ENCODE measurements around the gene STPG3. TPM values are rescaled to one million over a fixed set of nuclear protein-coding genes. Genes with fewer than 3 reads are reported as not detected.

The STPG3 gene
- total and polyA plus RNA-seq, 10 donors: not detected

- no peaks in the 10 kb centered on the region for H3K9me3 ChIP-seq
- TF ChIP-seq POLR2AphosphoS5 (IDR thresholded peaks at IDR 0.05) (peak in 1 of 3 donors; percentile 12), POLR2A (IDR thresholded peaks at IDR 0.05) (no peak)
- TF ChIP-seq, protein P1, sequence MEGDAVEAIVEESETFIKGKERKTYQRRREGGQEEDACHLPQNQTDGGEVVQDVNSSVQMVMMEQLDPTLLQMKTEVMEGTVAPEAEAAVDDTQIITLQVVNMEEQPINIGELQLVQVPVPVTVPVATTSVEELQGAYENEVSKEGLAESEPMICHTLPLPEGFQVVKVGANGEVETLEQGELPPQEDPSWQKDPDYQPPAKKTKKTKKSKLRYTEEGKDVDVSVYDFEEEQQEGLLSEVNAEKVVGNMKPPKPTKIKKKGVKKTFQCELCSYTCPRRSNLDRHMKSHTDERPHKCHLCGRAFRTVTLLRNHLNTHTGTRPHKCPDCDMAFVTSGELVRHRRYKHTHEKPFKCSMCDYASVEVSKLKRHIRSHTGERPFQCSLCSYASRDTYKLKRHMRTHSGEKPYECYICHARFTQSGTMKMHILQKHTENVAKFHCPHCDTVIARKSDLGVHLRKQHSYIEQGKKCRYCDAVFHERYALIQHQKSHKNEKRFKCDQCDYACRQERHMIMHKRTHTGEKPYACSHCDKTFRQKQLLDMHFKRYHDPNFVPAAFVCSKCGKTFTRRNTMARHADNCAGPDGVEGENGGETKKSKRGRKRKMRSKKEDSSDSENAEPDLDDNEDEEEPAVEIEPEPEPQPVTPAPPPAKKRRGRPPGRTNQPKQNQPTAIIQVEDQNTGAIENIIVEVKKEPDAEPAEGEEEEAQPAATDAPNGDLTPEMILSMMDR (IDR thresholded peaks at IDR 0.05 in 8 of 11, conservative IDR thresholded peaks at IDR 0.05 in 3 of 11): no peak
- peaks cover 8 to 93% (median 66%) of the 10 kb centered on the region in 6 donors for H3K4me1 ChIP-seq
- no peaks in the 10 kb centered on the region for H3K27me3 ChIP-seq (replicated peaks in 1 of 7)
- DNase-seq: peak; percentile 83
- WGBS, 5 donors: 40 to 48% (median 43%) methylated on average over 24 to 30 of the region's 30 CpGs
- H3K27ac ChIP-seq: peak overlapping the region; percentile 84 to 95 (median 92)
- peaks cover 0 to 56% (median 35%) of the 10 kb centered on the region in 6 donors for H3K36me3 ChIP-seq
- intact Hi-C loops (cut with DNase I; ENCODE audit: low total_unique reads): no loop called here
- H3K4me3 ChIP-seq: peak overlapping the region; percentile 54 to 91 (median 66)
These were observed 25.6 kb downstream of the STPG3 start for GRCh38 chr9:137276473-137277328.

GRCh38 chr9:137277329-137278041, 26.4 kb downstream of the STPG3 start, which contains the start of gene TOR4A:
Gene TOR4A (plus strand): TSS chr9:137277726. CDS start chr9:137278690, 964 bp downstream.
- peak within 1 kb of the TSS; percentile 84 to 95 (median 92) for H3K27ac ChIP-seq
- intact Hi-C loops (cut with DNase I; ENCODE audit: low total_unique reads): no loop called here
- TF ChIP-seq POLR2AphosphoS5 (IDR thresholded peaks at IDR 0.05): peak; percentile 86 to 91 (median 88)
- peak in 1 of 3 donors; percentile 31 for TF ChIP-seq POLR2A (IDR thresholded peaks at IDR 0.05)
- TF ChIP-seq, protein P1 (IDR thresholded peaks at IDR 0.05 in 8 of 11, conservative IDR thresholded peaks at IDR 0.05 in 3 of 11): peak in 8 of 11 experiments; percentile 19 to 57 (median 37)
- DNase-seq: peak; percentile 96
- peaks cover 8 to 94% (median 73%) of the 10 kb centered on the region in 6 donors for H3K4me1 ChIP-seq
- H3K4me3 ChIP-seq: peak within 1 kb of the TSS; percentile 54 to 91 (median 66)
- 0 to 4% (median 3%) methylated on average over 14 to 25 of the region's 25 CpGs for WGBS, 5 donors
- H3K27me3 ChIP-seq (replicated peaks in 1 of 7): no peaks in the 10 kb centered on the region
- H3K36me3 ChIP-seq: peaks cover 0 to 56% (median 29%) of the 10 kb centered on the region in 6 donors
- H3K9me3 ChIP-seq: no peaks in the 10 kb centered on the region

- 7 to 12% (median 11%) methylated on average over 13 to 54 of the region's 54 CpGs for WGBS, 5 donors
- intact Hi-C loops (cut with DNase I; ENCODE audit: low total_unique reads): no loop called here
These were observed 27.1 kb downstream of the STPG3 start for GRCh38 chr9:137278061-137278701.

More at GRCh38 chr9:137278061-137278701, 27.1 kb downstream of the STPG3 start:
- Histone ChIP-seq H3K9me3 (no peaks in the 10 kb centered on the region), H3K36me3 (peaks cover 0 to 56% (median 22%) of the 10 kb centered on the region in 6 donors), H3K27ac (peak overlapping the region; percentile 84 to 95 (median 92)), H3K27me3 (replicated peaks in 1 of 7) (no peaks in the 10 kb centered on the region), H3K4me3 (peak overlapping the region; percentile 54 to 91 (median 66)), H3K4me1 (peaks cover 11 to 96% (median 80%) of the 10 kb centered on the region in 6 donors)
- DNase-seq: peak; percentile 89
- TF ChIP-seq, protein P1 (IDR thresholded peaks at IDR 0.05 in 8 of 11, conservative IDR thresholded peaks at IDR 0.05 in 3 of 11): no peak
- TF ChIP-seq POLR2A (IDR thresholded peaks at IDR 0.05) (no peak), POLR2AphosphoS5 (IDR thresholded peaks at IDR 0.05) (no peak)

Data from spleen (tissue), 11 donors.